PC-3 (cell line): ENCODE data around the gene PGBD5. TPM values are rescaled to one million over a fixed set of nuclear protein-coding genes. Genes with fewer than 3 reads are reported as not detected.

Experiments used
- ATAC-seq: fragments of 200-7000 bp; cut with Tn5 transposase; 2 replicates; pipeline ENCODE4 v1.9.1; 2020; ENCODE audit warnings: mild to moderate bottlenecking, moderate library complexity
- BruUV-seq: library from RNA; stranded (reverse); fragments of 400-500 nt; replicated peaks from 2 replicates; lab custom pipeline; 2021; lab: Mats Ljungman, UMichigan
- CTCF ChIA-PET: fragments of 300-600 bp; sonication (Branson Sonifier 250); formaldehyde crosslinking; loops from one replicate; lab custom pipeline; 2022; ENCODE audit warnings: antibody characterized with exemption; lab: Charles Lee
- POLR2A ChIA-PET: fragments of 300-600 bp; sonication (Branson Sonifier 250); formaldehyde crosslinking; loops from one replicate; lab custom pipeline; 2022; ENCODE audit warnings: antibody characterized with exemption; ENCODE audit not compliant: unreplicated experiment; lab: Charles Lee
- DNase-seq: peaks from one replicate; pipeline ENCODE4 v3.0.0-alpha.2; 2015
- H2AFZ ChIP-seq: fragments of 300-600 bp; sonication (generic); 2 replicates; pipeline ENCODE4 v1.6.0; 2016; ENCODE audit warnings: antibody characterized with exemption, low read length
- H3F3A ChIP-seq: fragments of 300-600 bp; sonication (generic); one replicate; pipeline ENCODE4 v1.6.0; 2017; ENCODE audit warnings: antibody characterized with exemption, low read length, control low read depth, mild to moderate bottlenecking; ENCODE audit not compliant: unreplicated experiment
- H3K27ac ChIP-seq: fragments of 300-600 bp; sonication (generic); 2 replicates; pipeline ENCODE4 v1.5.1; 2016; ENCODE audit warnings: mild to moderate bottlenecking, low read length
- H3K27me3 ChIP-seq: fragments of 300-600 bp; sonication (generic); 2 replicates; pipeline ENCODE4 v1.6.1; 2016; ENCODE audit warnings: low read length, mixed read lengths
- H3K36me3 ChIP-seq: fragments of 300-600 bp; sonication (generic); 2 replicates; pipeline ENCODE4 v1.6.1; 2016; ENCODE audit warnings: low read depth, mixed run types, low read length, mixed read lengths
- H3K4me1 ChIP-seq: fragments of 300-600 bp; sonication (generic); 2 replicates; pipeline ENCODE4 v1.5.1; 2016; ENCODE audit warnings: low read length; ENCODE audit not compliant: insufficient read depth
- H3K4me2 ChIP-seq: fragments of 300-600 bp; sonication (generic); 2 replicates; pipeline ENCODE4 v1.6.0; 2016; ENCODE audit warnings: low read length
- H3K4me3 ChIP-seq: fragments of 300-600 bp; sonication (generic); 2 replicates; pipeline ENCODE4 v1.5.1; 2016; ENCODE audit warnings: mild to moderate bottlenecking, low read length, mixed read lengths
- H3K79me2 ChIP-seq: fragments of 300-600 bp; sonication (generic); 2 replicates; pipeline ENCODE4 v1.6.1; 2017; ENCODE audit warnings: low read length, mixed read lengths
- H3K9ac ChIP-seq: fragments of 300-600 bp; sonication (generic); 2 replicates; pipeline ENCODE4 v1.6.0; 2016; ENCODE audit warnings: mild to moderate bottlenecking, low read length
- H3K9me2 ChIP-seq: fragments of 300-600 bp; sonication (generic); replicated peaks from 2 replicates; pipeline ENCODE4 v1.6.1; 2016; ENCODE audit warnings: mixed run types, low read length, mixed read lengths
- H3K9me3 ChIP-seq: fragments of 300-600 bp; sonication (generic); 2 replicates; pipeline ENCODE4 v1.6.1; 2016; ENCODE audit warnings: low read length, mixed read lengths
- H4K20me1 ChIP-seq: fragments of 300-600 bp; sonication (generic); 2 replicates; pipeline ENCODE4 v1.6.1; 2016; ENCODE audit warnings: low read length, mixed read lengths
- EZH2 ChIP-seq: fragments of 300-600 bp; sonication (generic); IDR thresholded peaks from one replicate; pipeline ENCODE4 v1.6.1; 2017; ENCODE audit warnings: antibody characterized with exemption, mild to moderate bottlenecking, low read length; ENCODE audit not compliant: unreplicated experiment
- EZH2phosphoT487 ChIP-seq: fragments of 300-600 bp; sonication (generic); IDR thresholded peaks from 2 replicates; pipeline ENCODE4 v1.6.1; 2018; ENCODE audit warnings: mild to moderate bottlenecking, antibody characterized with exemption, low read length, borderline replicate concordance
- intact Hi-C: fragments of 100-400 bp; cut with micrococcal nuclease; formaldehyde crosslinking; loops from 2 replicates; pipeline ENCODE4 v1.9.0; 2023
- total RNA-seq: library from RNA; depleted of rRNA; stranded (reverse); fragments of >200 nt; gene quantifications from 2 replicates; pipeline ENCODE4 v1.2.3, GENCODE V29; 2014
- TF ChIP-seq, protein P1 (sequence below): fragments of 300-600 bp; sonication (generic); conservative IDR thresholded peaks from 2 replicates; pipeline ENCODE4 v1.5.1; 2017; ENCODE audit warnings: antibody characterized with exemption, low read depth, mild to moderate bottlenecking, low read length

The PGBD5 gene
- total RNA-seq, 1 experiment from 2014 or later = under 0.01 TPM

DNA sequence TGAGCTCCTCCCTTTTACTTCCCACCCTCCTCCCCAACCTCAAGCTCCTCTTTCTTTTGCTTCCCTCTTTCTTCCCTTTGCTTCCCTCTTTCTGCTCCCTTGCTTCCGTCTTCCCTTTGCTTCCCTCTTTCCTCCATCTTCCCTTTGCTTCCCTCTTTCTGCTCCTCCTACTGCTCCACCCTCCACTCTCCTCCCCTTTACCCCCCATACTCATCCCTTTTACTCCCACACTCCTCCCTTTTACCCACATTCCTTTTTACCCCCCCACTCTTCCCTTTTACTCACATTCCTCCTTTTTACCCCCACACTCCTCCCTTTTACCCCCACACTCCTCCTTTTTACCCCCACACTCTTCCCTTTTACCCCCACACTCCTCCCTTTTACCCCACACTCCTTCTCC lies 30.2 kb downstream of the PGBD5 start:
- H3K9ac ChIP-seq = no peak overlapping the region
- no peaks in the 10 kb centered on the region for H4K20me1 ChIP-seq
- DNase-seq (no peak), ATAC-seq (no peak)
- intact Hi-C loops = no loop called here
- H3K4me2 ChIP-seq = no peak overlapping the region
- no peak overlapping the region for H3K4me3 ChIP-seq
- CTCF ChIA-PET = no interaction called here
- H3K9me2 ChIP-seq = no peaks in the 10 kb centered on the region
- POLR2A ChIA-PET = no interaction called here
- H3K4me1 ChIP-seq = no peaks in the 10 kb centered on the region
- no peak overlapping the region for H3K27ac ChIP-seq
- no peaks in the 10 kb centered on the region for H3K79me2 ChIP-seq
- H3K36me3 ChIP-seq = no peaks in the 10 kb centered on the region
- H3K9me3 ChIP-seq = no peaks in the 10 kb centered on the region
- BruUV-seq = no TSS peak
- H3F3A ChIP-seq = no peaks in the 10 kb centered on the region
- H2AFZ ChIP-seq = no peak overlapping the region
- TF ChIP-seq EZH2 (no peak), EZH2phosphoT487 (no peak)
- TF ChIP-seq, protein P1, sequence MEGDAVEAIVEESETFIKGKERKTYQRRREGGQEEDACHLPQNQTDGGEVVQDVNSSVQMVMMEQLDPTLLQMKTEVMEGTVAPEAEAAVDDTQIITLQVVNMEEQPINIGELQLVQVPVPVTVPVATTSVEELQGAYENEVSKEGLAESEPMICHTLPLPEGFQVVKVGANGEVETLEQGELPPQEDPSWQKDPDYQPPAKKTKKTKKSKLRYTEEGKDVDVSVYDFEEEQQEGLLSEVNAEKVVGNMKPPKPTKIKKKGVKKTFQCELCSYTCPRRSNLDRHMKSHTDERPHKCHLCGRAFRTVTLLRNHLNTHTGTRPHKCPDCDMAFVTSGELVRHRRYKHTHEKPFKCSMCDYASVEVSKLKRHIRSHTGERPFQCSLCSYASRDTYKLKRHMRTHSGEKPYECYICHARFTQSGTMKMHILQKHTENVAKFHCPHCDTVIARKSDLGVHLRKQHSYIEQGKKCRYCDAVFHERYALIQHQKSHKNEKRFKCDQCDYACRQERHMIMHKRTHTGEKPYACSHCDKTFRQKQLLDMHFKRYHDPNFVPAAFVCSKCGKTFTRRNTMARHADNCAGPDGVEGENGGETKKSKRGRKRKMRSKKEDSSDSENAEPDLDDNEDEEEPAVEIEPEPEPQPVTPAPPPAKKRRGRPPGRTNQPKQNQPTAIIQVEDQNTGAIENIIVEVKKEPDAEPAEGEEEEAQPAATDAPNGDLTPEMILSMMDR = no peak
- peaks cover 62% of the 10 kb centered on the region for H3K27me3 ChIP-seq

DNA sequence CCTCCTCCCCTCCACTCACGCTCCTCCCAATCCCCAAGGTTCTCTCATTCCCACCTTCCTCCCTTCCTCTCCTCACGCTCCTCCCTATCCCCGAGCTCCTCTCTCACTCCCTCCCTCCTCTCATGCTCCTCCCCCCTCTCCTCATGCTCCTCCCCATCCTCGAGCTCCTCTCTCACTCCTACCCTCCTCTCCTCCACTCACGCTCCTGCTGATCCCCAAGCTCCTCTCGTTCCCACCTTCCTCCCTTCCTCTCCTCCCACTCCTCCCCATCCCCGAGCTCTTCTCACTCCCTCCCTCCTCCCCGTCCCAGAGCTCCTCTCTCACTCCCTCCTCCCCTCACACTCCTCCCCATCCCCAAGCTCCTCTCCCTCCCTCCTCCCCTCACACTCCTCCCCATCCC lies 31.4 kb downstream of the PGBD5 start:
- DNase-seq = no peak
- TF ChIP-seq EZH2phosphoT487 = no peak
- TF ChIP-seq EZH2 = no peak
- TF ChIP-seq, protein P1 = no peak
- H3K9ac ChIP-seq = no peak overlapping the region
- H3K9me2 ChIP-seq = no peaks in the 10 kb centered on the region
- no peaks in the 10 kb centered on the region for H4K20me1 ChIP-seq
- H3K9me3 ChIP-seq = no peaks in the 10 kb centered on the region
- H3K4me3 ChIP-seq = no peak overlapping the region
- BruUV-seq = no TSS peak
- ChIA-PET CTCF (no interaction called here), POLR2A (no interaction called here)
- no peaks in the 10 kb centered on the region for H3K36me3 ChIP-seq
- intact Hi-C loops = no loop called here
- H3K4me1 ChIP-seq = no peaks in the 10 kb centered on the region
- H2AFZ ChIP-seq = no peak overlapping the region
- no peak overlapping the region for H3K27ac ChIP-seq
- ATAC-seq = no peak
- H3K27me3 ChIP-seq = peaks cover 62% of the 10 kb centered on the region
- no peaks in the 10 kb centered on the region for H3K79me2 ChIP-seq
- no peak overlapping the region for H3K4me2 ChIP-seq
- H3F3A ChIP-seq = no peaks in the 10 kb centered on the region

DNA sequence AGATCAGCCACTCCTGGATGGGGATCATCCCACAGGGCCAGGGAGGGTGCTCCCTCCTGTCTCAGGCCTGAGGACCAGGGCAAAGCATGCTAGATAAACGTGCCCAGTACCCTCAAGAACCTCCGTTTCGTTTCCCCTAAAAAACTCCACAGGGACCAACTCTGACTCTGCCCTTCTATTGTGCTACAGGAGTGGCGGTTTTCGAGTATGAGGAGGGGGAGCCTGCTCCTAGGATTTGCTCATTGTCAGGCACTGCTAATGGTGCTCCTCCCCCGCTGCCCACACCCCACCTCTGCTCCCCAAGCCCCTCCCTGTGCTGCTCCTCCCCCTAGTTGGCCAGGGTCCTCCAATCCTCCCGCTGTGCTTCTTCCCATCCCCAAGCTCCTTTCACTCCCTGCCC lies 32.0 kb downstream of the PGBD5 start:
- Histone ChIP-seq H3K4me2 (no peak overlapping the region), H3K9me3 (no peaks in the 10 kb centered on the region), H2AFZ (no peak overlapping the region), H3F3A (no peaks in the 10 kb centered on the region), H4K20me1 (no peaks in the 10 kb centered on the region), H3K4me1 (no peaks in the 10 kb centered on the region), H3K4me3 (no peak overlapping the region), H3K9ac (no peak overlapping the region), H3K9me2 (no peaks in the 10 kb centered on the region), H3K79me2 (no peaks in the 10 kb centered on the region), H3K27ac (no peak overlapping the region), H3K36me3 (no peaks in the 10 kb centered on the region), H3K27me3 (peaks cover 65% of the 10 kb centered on the region)
- intact Hi-C loops = no loop called here
- ATAC-seq = no peak; the same call in 1 of the 2 replicates
- CTCF ChIA-PET = no interaction called here
- POLR2A ChIA-PET = interaction anchor here (0.5 kb wide), 1 partner anchor 57 kb away, joined by 5 read pairs; no protein-coding TSS in a partner anchor
- TF ChIP-seq EZH2 = no peak
- no peak for DNase-seq
- BruUV-seq = no TSS peak
